NCI-H82 treated with DMSO at 0.1 percent for 48 hours (cell line): ENCODE data around the gene ALX3.

ENCODE experiments used
- DNase-seq: peaks from one replicate; lab custom pipeline; 2025; ENCODE audit not compliant: unreplicated experiment; lab: John Stamatoyannopoulos, UW

Gene ALX3

DNA sequence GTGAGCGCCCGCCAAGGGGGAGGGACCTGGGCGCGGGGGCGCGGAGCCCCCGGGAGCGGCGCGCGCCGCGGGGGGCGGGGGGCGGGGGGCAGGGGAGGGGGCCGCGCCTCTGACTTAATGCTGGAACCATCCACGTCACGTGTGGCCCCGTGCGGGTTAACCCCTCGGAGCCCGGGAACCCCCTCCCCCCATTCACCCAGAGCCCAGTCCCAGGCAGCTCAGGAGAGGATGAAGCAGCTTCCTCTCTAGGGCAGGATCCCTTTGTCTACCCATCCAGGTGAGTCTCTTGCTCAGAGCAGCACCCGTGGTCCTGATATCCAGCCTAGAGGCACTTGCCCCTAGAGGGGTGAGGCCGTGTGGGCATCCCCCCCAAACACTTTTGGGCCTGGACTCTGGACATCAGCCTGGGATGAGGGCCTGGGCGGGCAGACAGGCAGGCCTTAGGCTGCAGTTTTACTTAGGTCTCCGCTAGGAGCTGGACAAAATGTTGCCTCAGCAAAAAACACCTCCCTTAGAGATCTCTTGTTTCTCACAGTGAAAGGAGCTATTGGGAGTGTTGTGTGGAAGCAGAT, at the start of gene ALX3:
ALX3 (minus strand) TSS at position 2 of the 572 bp plus-strand sequence. CDS start 60 bp downstream, outside the sequence.
- no peak for DNase-seq

DNA sequence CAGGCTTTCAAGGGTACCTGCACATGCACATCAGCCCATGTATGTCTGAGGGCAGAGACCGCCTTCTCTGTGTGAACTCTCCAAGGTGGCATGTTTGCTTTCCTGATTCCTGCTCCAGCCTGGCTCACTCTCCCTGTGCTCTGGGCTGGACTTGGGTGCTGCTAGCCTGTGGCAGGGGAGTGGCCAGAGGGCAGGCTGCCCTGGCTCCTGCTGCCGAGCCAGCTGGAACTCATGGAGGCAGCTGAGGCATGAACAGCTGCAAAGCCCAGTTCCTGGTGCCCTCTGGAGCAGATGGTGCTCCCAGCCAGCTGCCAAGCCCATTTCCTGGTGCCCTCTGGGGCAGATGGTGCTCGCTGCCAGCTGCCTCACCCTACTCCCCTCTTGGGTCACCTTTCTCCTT, 49.4 kb upstream of the ALX3 start:
- DNase-seq, result no peak

DNA sequence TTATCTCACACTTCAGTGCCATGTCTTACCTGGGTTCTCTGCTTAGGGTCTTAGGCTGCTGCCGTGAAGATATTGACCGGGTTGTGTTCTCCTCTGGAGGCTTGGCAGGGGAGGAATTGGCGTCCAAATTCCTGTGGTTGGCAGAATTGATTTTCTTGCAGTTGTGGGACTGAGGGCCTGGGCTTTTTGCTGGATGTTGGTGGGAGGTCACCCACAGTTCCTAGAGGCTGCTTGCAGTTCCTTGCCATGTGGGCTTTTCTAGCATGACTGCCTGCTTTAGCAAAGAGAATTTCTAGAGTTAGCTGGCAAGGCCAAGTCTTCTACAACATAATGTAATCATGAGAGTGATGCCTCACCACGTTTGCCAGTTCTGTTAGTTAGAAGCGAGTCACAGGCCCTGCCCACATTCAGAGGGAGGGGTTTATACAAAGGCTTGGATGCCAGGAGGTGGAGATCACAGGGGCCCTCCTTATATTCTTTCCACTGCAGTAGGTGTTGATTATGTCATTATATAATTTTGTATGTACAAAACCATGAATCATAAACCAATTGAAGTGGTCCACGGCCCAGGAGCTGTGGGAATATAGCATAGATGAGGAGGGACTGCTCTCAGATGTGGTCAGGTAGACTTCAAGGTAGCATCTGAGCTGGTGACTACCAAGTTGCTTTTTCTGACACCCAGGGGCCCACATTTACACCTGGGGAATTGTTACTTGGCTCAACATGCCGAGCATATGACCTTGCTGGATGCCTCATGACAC, 48.3 kb upstream of the ALX3 start:
- DNase-seq, result no peak

DNA sequence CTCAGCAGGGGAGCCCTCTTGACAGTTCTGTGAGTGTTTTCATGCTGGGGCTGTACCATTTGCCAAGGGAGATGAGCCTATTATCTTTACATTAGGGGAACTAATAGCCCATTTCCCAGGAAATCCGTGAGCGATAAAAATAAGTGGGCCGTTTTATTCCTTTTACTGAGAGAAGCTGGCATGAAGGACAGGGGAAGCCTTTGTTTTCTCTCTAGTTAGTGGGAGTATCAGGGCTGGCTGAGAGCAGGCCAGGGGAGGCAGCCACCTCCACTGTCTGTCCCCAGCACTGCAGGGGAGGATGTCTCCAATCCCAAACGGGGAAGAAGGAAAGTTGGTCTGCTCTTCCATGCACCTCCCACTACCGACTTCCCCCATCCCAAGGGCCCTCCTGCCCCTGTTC, 44.3 kb upstream of the ALX3 start:
- no peak for DNase-seq

DNA sequence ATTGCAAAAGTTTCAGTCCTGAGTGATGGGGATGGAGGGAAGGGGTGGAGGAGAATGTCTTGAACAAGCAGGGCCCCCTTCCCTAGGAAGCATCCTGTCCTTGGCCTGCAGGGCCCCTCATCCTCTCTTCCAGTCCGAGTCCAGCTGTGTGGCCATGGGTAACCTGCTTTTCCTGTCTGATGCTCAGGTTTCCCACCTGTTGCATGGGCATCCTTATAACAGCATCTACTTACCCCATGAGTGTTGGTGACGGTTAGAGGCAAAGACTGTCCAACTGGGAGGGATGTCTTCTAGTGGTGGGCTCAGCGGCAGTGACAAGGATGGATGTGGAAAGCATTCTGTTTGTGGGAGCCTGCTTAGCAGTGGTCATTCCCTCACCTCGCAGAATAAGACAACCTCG, 43.7 kb upstream of the ALX3 start:
- no peak for DNase-seq

DNA sequence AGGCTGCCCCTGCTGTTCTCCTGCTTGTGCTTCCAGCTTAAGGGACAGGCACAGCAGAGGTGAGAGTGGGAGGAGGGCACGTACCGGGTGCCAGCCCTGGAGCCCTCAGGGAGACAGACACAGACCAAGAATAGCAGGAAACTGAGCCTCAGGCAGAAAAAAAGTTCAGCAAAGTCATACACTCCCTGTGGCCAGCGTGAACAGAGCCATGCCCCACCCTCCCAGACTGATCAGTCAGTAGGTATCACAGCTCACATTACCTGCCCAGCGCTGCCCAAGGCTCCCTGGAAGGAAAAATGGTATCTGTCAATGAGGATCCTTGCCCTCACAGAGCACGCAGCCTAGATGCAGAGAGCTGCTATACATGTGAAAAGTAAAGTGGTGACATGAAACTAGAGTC, 43.1 kb upstream of the ALX3 start:
- DNase-seq, result no peak

DNA sequence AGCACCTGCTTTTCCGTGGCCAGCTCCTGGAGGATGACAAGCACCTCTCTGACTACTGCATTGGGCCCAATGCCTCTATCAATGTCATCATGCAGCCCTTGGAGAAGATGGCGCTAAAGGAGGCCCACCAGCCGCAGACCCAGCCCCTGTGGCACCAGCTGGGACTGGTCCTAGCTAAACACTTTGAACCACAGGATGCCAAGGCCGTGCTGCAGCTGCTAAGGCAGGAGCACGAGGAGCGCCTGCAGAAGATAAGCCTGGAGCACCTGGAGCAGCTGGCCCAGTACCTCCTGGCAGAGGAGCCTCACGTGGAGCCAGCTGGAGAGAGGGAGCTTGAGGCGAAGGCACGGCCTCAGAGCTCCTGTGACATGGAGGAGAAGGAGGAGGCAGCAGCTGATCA, 42.2 kb upstream of the ALX3 start:
- no peak for DNase-seq

DNA sequence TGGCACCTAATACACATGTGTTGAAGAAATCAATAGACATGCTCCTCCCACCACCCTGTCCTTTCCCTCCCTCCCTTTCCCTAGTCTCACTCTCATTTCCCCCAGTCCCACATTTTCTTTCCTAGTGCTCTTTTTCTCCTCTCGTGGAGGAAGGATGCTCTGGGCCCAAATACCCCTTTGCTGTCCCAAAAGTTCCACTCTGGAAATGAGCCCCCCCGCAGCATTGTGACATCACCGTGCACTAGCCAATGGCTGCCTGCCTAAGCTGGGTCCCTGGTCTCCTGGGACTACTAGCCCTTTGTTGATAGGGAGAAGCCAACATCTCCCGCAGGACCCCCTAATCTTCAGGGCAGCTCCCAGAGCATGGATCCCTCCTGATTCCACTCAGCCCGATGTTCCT, 41.7 kb upstream of the ALX3 start, which contains the start of gene UBL4B:
UBL4B (plus strand) TSS at position 301 of the 400 bp plus-strand sequence; CDS start at position 393, 92 bp downstream.
- DNase-seq, result no peak

DNA sequence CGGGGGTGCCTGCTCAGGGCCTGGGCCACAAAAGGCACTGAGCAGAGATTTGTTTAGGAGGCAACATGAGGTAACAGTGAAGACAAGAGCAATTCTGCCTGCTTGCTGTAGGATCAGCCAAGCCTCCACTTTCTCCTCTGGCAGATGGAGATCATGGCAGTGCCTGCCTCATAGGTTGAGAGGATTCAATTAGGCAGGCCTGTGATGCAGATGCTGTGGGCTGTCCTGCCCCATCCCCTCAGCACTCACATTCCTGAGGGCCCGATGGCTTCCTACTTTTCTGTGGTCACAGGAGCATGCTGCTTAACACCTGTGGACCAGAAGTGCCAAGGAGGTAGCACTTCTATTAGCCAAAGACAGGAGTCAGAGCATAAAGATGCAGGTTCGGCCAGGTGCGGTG, 40.6 kb upstream of the ALX3 start:
- no peak for DNase-seq

DNA sequence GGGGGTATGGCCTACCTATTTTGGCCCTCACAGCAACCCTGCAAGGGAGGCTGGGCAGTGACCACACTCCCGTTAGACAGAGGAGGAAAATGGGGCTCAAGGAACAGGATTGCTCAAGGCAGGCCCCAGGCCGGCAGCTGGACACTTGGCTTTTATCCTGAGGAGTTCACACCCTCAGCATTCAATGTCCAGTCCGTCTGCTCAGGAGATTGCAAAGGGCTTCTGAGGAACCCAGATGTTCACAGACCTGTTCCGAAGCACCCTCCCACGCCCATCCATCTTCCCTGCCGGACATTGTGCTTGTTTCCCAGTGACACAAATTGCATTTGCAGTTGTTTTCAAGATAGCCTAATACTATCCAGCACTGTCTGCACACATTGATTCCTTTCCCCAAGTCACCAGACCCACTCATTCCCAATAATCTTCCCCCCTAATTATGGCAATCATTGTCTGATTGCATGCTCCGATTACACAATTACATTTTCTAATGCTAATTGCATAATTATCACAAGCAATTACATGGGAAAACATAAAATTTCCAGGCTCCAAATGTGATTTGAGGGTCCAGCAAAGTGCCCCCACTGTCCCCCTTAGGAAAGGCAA, 37.5 kb upstream of the ALX3 start:
- DNase-seq, result no peak

DNA sequence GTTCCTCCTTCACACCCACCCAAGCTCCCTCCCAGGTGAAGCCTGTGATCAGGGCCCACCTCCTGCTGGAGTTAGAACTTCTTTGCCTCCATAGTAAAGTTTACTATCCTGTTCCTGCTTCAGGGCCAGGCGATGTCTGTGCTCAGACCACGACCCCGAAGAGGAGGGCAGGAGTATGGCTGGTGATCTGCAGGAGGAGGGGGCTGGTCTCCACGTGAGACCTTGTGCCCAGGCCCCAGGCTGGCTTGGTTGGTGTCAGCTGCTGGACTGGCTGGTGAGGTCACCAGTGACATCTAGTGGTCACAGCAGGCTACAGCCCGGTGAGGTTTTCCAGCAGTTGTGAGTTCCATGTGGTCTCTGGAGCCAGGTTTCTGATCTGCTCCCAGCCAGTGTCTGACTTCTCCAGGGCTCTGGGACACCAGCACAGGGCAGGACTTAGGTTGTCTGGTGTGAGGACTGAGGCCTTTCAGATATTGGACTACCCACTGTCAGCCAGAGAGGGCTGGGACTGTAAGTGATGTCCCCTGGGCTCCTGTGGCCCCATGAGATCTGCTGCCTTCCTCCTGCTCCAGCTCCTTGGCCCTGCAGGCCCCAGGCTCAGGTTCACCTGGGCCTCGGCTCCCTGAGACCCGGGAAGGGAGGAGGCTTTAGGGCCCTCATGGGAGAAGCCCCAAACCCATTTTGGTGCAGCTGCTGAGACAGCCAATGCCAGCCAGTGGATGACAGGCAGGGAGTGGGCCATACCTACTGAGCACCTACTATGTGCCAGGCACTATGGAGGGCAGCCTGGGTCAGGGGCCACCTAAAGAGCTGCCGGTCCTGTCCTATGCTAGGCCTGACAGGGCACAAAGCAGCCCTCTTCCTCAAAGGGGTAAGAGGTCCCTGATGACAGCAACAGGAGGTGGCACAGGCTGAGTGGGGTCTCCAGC, 35.8 kb upstream of the ALX3 start:
- DNase-seq, result peak; percentile 17

DNA sequence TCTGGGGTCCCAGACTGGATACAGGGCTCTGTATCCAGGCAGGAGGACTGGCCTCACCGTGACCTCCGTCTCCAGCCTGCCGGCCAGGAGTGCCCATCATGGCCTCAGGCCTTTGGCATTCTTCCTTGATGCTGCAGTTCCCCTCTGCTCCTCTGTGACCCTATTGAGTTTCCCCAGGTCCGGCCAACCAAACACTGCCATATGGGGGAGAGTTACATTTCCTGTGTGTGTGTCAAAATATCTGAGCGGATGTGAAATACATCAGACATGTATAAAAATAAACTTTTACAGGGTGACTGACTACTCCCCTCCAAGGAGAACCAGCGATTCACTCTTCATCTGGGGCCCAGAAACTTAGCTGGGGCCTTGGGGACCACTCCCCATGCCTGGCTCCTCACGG, 31.6 kb upstream of the ALX3 start:
- no peak for DNase-seq

DNA sequence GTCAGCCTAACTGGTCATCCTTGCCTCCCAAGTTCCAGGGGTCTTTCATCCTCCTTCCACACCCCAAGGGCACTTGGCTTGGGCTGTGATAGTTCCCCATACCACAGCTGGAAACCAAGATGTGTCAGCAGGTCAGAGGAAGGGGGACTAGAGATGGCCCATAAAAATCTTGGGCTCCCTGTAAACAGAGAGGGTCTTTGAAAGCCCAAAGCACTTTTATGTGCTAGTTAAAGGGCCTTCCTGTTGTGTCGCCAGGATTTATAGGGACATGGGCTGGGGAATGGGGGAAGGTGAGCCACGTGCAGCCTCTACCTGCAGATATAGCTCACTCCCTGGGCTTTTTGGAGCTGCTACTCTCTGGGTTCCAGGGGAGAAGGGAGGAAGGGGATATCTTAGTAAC, 29.9 kb upstream of the ALX3 start:
- DNase-seq, result no peak

DNA sequence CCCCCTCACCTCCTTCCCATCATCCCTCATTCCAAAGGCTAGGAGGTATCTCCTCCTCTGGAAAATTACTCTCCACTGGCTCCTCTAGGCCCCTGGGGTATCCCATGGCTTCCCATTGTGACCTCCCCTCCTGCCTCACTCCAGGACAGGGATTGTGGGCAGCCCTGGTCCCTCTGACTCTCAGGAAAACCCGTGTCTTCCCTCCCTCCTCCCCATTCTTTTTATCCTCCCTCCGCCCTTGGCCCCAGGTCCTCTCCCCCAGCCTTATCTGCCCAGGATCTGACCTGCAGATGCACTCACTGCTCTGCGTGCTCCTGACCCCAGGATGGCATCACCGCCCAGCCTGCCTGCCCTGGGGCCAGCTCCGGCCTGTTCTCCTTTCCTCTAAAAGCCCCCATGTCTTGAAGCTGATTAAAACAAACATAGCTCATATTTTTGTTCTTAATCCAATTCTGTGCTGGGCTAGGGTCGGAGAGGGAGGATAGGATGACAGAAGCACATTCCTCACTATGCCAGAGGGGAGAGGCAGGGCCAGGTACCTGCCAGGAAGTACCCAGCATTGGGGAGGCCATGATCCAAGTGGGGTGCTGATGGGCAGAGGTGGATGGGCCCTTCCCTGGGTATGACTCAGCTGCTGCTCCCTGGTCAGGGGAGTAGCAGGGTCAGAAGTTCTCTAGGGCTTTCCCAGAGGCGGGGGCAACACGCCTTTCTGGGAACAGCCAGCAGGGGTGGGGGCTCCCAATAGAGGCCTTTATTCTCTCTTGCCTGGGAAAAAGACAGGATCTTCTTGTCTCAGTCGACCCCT, 28.0 kb upstream of the ALX3 start:
- DNase-seq, result no peak

DNA sequence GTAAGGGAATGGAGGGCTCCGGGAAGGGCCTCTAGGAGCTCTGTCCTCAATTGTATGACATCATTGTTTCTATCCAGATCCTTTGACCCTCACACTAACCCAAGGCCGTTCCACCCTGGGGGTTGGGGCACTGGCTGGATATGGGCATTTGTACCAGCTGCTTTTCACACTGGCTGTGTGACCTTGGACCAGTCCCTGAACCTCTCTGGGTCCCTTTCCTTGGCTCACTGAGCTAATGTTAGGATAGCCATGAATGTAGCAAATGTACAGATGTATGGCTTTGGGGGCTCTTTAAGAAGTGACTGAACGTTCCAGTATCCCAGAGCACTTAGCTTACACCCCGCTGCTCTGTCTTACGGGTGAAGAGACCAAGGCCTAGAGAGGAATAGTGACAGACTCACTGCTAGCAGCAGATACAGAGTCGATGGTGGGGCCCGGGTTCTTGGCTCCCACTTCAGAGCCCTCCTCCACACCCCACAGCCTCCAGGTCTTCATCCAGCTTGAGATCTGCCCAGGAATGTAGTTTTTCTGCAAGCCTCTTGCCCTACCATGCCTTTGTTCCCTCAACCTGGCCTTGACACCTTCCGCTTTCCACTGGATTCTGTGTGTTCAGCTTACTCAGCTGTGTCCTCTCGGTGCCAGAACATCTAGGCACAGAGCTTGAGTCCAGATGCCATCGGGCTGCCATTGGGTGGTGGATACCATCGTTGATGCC, 27.2 kb upstream of the ALX3 start:
- DNase-seq, result no peak

DNA sequence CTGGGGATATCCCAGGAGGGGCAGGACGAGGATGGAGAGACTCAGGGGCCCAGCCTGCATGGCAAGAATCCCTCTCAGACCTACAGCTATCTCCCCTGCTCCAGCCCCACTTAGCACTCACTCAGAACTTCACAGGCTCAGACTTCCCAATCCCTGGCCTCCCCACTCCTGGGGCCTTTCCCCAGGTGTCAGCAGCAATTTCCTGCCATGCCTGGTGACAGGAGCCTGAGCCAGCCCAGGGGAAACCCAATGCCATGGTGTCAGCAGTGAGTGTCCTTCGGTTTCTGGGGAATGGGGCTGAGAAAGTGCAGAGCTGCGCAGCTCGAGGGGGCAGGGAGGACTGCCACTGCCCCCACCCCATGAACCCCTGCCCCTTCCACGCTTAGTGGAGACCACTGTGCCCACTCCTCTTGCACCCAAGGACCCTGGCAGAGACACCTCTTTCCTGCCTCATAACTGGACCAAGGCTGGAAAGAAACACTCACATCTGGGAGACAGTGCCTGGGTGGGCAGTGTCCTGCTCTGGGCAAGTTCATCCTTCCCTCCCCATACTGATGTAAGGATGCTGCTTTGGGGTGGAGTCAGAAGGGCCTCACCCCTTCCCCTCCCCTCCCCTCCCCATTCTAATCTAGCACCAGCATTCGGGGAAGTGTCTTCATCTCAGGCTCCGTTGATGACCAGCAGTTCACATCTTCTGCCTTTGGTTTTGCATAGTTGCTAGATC, 24.6 kb upstream of the ALX3 start:
- DNase-seq, result no peak

DNA sequence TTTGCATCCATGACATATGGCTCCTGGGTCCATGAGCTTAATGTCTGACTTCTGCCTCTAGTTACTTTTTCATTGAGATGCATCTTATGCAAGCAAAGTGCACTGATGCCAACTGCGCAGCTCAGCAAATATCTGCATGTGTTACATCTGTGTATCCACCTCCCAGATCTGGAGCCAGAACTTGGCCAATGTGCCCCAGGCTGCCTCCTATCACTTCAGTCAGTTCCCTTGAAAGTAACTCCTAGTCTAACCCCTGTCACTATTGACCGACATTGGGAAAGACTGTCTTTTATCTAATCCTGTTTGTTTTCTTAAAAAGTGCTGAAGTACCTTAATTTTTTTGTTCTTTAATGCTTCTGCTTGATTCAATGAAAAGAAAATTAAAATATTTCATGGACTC, 22.5 kb upstream of the ALX3 start:
- DNase-seq, result no peak

DNA sequence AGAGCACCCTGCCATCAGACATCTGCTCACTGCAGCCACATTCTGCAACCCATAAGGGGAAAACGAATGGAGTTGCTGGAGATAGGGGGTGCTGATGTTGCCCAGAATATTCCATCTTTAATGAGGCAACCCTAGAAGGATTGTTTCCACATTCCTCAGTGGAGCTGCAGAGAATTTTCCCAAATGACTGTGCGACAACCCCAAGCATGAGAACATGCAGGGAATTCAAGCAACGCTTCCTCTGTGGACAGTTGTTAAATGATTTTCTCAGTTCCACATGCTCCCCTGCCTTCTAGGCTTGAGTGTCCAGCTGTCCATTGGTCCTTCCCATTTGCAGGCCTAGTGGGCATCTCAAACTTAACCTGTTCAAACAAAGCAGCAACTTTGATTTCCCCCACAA, 21.3 kb upstream of the ALX3 start:
- no peak for DNase-seq

DNA sequence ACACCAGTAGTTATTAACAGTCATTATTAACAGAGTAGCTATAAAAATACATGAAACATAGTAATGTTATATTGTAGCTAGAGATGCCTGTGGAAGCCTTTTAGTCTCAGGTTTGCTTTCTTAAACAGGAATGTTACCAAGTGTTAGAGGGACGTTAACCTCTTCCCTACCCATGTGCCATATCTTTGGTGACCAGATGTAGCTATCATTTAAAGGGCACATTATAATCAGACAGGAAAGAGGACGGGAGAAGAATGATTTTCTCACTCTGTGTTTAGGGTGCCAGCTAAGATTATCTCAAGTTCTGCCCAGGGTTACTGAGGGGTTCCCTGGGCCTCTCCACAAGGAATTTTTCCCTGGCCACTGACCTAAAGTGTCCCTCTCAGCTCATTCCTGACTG, 20.9 kb upstream of the ALX3 start:
- no peak for DNase-seq
